ENCODE data around the gene RBFOX2. TPM values are rescaled to one million over a fixed set of nuclear protein-coding genes. Genes with fewer than 3 reads are reported as not detected.

RBFOX2 gene
- total and polyA plus RNA-seq, 4 donors, result 14.2 to 53.6 (median 25.6) TPM

DNA sequence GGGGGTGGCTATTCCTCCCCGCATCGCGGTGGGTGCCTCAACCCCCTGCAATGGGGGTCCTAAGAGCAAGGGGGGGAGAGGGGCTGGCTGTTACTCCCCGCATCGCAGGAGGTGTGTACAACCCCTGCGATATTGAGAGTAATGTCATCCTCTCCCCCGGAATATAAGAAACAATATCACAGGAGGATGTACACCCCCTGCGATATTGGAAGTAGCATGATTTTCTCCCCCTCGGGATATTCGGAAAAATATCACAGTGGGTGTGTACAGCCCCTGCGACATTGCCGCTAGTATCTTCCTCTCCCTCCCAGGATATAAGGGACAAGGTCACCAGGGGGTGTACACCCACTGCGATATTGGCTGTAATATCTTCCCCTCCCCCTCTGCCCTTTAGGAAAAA is 333.4 kb downstream of the RBFOX2 start:
- Histone ChIP-seq H3K4me3 (ENCODE audit: low read depth in 1 of 3, low read length in 3 of 3) (no peak overlapping the region), H3K9me3 (ENCODE audit: control insufficient read depth in 4 of 4, low read length in 3 of 4) (no peaks in the 10 kb centered on the region), H3K36me3 (ENCODE audit: control insufficient read depth in 4 of 4, insufficient read depth in 3 of 4, low read depth in 1 of 4, low read length in 3 of 4) (no peaks in the 10 kb centered on the region), H3K9ac (ENCODE audit: low read depth in 1 of 2, low read length in 2 of 2) (no peak overlapping the region), H3K27ac (ENCODE audit: low read depth in 1 of 2, low read length in 2 of 2) (no peak overlapping the region), H3K4me1 (ENCODE audit: control insufficient read depth in 4 of 4, insufficient read depth in 4 of 4, low read length in 3 of 4) (no peaks in the 10 kb centered on the region), H3K27me3 (ENCODE audit: control insufficient read depth in 4 of 4, insufficient read depth in 4 of 4, low read length in 3 of 4) (no peaks in the 10 kb centered on the region)
- no peak for DNase-seq (ENCODE audit: low spot score)
- 82% methylated on average over 13 of the region's 13 CpGs for WGBS
- TF ChIP-seq, protein P1, sequence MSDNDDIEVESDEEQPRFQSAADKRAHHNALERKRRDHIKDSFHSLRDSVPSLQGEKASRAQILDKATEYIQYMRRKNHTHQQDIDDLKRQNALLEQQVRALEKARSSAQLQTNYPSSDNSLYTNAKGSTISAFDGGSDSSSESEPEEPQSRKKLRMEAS (IDR thresholded peaks at IDR 0.05), result no peak
- TF ChIP-seq RXRA (IDR thresholded peaks at IDR 0.05), result no peak
- TF ChIP-seq YY1 (IDR thresholded peaks at IDR 0.05), result no peak
- no peak for TF ChIP-seq FOXA1 (IDR thresholded peaks at IDR 0.05)
- TF ChIP-seq GABPA (IDR thresholded peaks at IDR 0.05 in 1 of 2, conservative IDR thresholded peaks at IDR 0.05 in 1 of 2), result no peak
- TF ChIP-seq NR2F2 (IDR thresholded peaks at IDR 0.05), result no peak
- TF ChIP-seq, protein P2, sequence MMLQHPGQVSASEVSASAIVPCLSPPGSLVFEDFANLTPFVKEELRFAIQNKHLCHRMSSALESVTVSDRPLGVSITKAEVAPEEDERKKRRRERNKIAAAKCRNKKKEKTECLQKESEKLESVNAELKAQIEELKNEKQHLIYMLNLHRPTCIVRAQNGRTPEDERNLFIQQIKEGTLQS (IDR thresholded peaks at IDR 0.05), result no peak
- no peak for TF ChIP-seq HNF4G (IDR thresholded peaks at IDR 0.05)
- no peak for TF ChIP-seq SP1 (IDR thresholded peaks at IDR 0.05)
- no peak for TF ChIP-seq JUND (IDR thresholded peaks at IDR 0.05)

DNA sequence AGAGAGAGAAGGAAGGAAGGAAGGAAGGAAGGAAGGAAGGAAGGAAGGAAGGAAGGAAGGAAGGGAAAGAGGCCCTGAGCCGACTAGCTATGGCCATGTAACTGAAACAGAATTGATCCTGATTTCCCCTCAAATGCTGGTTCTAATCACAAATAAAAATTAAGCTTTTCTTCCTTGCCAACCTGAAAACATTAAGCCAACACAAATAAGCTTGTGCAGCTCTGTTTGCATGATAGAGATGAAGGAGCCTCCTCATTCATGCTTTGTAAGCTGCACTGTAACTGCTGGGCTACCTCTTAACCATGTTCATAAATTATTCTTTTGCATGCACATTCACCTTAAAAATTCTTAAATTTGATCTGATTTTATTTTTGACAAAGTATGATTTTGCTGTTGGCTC is 338.6 kb downstream of the RBFOX2 start:
- Histone ChIP-seq H3K27me3 (ENCODE audit: control insufficient read depth in 4 of 4, insufficient read depth in 4 of 4, low read length in 3 of 4) (no peaks in the 10 kb centered on the region), H3K36me3 (ENCODE audit: control insufficient read depth in 4 of 4, insufficient read depth in 3 of 4, low read depth in 1 of 4, low read length in 3 of 4) (no peaks in the 10 kb centered on the region), H3K9ac (ENCODE audit: low read depth in 1 of 2, low read length in 2 of 2) (no peak overlapping the region), H3K27ac (ENCODE audit: low read depth in 1 of 2, low read length in 2 of 2) (no peak overlapping the region), H3K4me1 (ENCODE audit: control insufficient read depth in 4 of 4, insufficient read depth in 4 of 4, low read length in 3 of 4) (no peaks in the 10 kb centered on the region), H3K4me3 (ENCODE audit: low read depth in 1 of 3, low read length in 3 of 3) (no peak overlapping the region), H3K9me3 (ENCODE audit: control insufficient read depth in 4 of 4, low read length in 3 of 4) (no peaks in the 10 kb centered on the region)
- no peak for DNase-seq (ENCODE audit: low spot score)
- 40% methylated on average over 1 of the region's 1 CpG for WGBS
- TF ChIP-seq GABPA (IDR thresholded peaks at IDR 0.05 in 1 of 2, conservative IDR thresholded peaks at IDR 0.05 in 1 of 2) (no peak), TAF1 (conservative IDR thresholded peaks at IDR 0.05) (no peak), EGR1 (IDR thresholded peaks at IDR 0.05; ENCODE audit: low read depth in 2 of 2) (no peak), FOXA1 (IDR thresholded peaks at IDR 0.05) (no peak), SP1 (IDR thresholded peaks at IDR 0.05) (no peak), NR2F2 (IDR thresholded peaks at IDR 0.05) (no peak)
- TF ChIP-seq, protein P1 (IDR thresholded peaks at IDR 0.05), result no peak
- TF ChIP-seq, protein P3, sequence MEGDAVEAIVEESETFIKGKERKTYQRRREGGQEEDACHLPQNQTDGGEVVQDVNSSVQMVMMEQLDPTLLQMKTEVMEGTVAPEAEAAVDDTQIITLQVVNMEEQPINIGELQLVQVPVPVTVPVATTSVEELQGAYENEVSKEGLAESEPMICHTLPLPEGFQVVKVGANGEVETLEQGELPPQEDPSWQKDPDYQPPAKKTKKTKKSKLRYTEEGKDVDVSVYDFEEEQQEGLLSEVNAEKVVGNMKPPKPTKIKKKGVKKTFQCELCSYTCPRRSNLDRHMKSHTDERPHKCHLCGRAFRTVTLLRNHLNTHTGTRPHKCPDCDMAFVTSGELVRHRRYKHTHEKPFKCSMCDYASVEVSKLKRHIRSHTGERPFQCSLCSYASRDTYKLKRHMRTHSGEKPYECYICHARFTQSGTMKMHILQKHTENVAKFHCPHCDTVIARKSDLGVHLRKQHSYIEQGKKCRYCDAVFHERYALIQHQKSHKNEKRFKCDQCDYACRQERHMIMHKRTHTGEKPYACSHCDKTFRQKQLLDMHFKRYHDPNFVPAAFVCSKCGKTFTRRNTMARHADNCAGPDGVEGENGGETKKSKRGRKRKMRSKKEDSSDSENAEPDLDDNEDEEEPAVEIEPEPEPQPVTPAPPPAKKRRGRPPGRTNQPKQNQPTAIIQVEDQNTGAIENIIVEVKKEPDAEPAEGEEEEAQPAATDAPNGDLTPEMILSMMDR (IDR thresholded peaks at IDR 0.05; ENCODE audit: low read depth, low read length, missing input control), result no peak

GRCh38 chr22:35688913-35689675 is 339.5 kb downstream of the RBFOX2 start:
- no peaks in the 10 kb centered on the region for H3K4me1 ChIP-seq (ENCODE audit: control insufficient read depth in 4 of 4, insufficient read depth in 4 of 4, low read length in 3 of 4)
- H3K9ac ChIP-seq (ENCODE audit: low read depth in 1 of 2, low read length in 2 of 2), result no peak overlapping the region
- H3K27me3 ChIP-seq (ENCODE audit: control insufficient read depth in 4 of 4, insufficient read depth in 4 of 4, low read length in 3 of 4), result no peaks in the 10 kb centered on the region
- H3K36me3 ChIP-seq (ENCODE audit: control insufficient read depth in 4 of 4, insufficient read depth in 3 of 4, low read depth in 1 of 4, low read length in 3 of 4), result no peaks in the 10 kb centered on the region
- whole genome bisulfite sequencing, result 89% methylated on average over 10 of the region's 10 CpGs
- no peaks in the 10 kb centered on the region for H3K9me3 ChIP-seq (ENCODE audit: control insufficient read depth in 4 of 4, low read length in 3 of 4)
- no peak overlapping the region for H3K27ac ChIP-seq (ENCODE audit: low read depth in 1 of 2, low read length in 2 of 2)
- no peak overlapping the region for H3K4me3 ChIP-seq (ENCODE audit: low read depth in 1 of 3, low read length in 3 of 3)
- no peak for DNase-seq (ENCODE audit: low spot score)
- no peak for TF ChIP-seq YY1 (IDR thresholded peaks at IDR 0.05)
- TF ChIP-seq NR2F2 (IDR thresholded peaks at IDR 0.05), result no peak
- TF ChIP-seq, protein P3 (IDR thresholded peaks at IDR 0.05; ENCODE audit: low read depth, low read length, missing input control), result no peak
- TF ChIP-seq JUND (IDR thresholded peaks at IDR 0.05), result no peak
- no peak for TF ChIP-seq RAD21 (IDR thresholded peaks at IDR 0.05)
- TF ChIP-seq, protein P4, sequence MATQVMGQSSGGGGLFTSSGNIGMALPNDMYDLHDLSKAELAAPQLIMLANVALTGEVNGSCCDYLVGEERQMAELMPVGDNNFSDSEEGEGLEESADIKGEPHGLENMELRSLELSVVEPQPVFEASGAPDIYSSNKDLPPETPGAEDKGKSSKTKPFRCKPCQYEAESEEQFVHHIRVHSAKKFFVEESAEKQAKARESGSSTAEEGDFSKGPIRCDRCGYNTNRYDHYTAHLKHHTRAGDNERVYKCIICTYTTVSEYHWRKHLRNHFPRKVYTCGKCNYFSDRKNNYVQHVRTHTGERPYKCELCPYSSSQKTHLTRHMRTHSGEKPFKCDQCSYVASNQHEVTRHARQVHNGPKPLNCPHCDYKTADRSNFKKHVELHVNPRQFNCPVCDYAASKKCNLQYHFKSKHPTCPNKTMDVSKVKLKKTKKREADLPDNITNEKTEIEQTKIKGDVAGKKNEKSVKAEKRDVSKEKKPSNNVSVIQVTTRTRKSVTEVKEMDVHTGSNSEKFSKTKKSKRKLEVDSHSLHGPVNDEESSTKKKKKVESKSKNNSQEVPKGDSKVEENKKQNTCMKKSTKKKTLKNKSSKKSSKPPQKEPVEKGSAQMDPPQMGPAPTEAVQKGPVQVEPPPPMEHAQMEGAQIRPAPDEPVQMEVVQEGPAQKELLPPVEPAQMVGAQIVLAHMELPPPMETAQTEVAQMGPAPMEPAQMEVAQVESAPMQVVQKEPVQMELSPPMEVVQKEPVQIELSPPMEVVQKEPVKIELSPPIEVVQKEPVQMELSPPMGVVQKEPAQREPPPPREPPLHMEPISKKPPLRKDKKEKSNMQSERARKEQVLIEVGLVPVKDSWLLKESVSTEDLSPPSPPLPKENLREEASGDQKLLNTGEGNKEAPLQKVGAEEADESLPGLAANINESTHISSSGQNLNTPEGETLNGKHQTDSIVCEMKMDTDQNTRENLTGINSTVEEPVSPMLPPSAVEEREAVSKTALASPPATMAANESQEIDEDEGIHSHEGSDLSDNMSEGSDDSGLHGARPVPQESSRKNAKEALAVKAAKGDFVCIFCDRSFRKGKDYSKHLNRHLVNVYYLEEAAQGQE (IDR thresholded peaks at IDR 0.05), result no peak
- no peak for TF ChIP-seq ZBTB33 (IDR thresholded peaks at IDR 0.05)
- no peak for TF ChIP-seq RXRA (IDR thresholded peaks at IDR 0.05)
